ENCODE results near the gene BMI1.
"Not testable (repeated sequence)": the region's sequence is repeated elsewhere in the genome, so short reads cannot be mapped to it uniquely, and the experiment has no call there.

The BMI1 gene

GRCh38 chr10:22340329-22341189, 19.7 kb downstream of the BMI1 start:
- DNase-seq = peak; percentile 77 to 88

- no peak for DNase-seq
Measured at GRCh38 chr10:22341190-22341925, 20.5 kb downstream of the BMI1 start.

- no peak for DNase-seq
Measured at GRCh38 chr10:22341926-22342196, 21.0 kb downstream of the BMI1 start.

- no peak for DNase-seq
Measured at GRCh38 chr10:22342421-22342820, 21.5 kb downstream of the BMI1 start.

- no peak for DNase-seq
Measured at GRCh38 chr10:22343731-22344130, 22.8 kb downstream of the BMI1 start.

- no peak for DNase-seq
Measured at GRCh38 chr10:22344249-22344648, 23.4 kb downstream of the BMI1 start.

- no peak for DNase-seq
Measured at GRCh38 chr10:22344781-22345300, 23.9 kb downstream of the BMI1 start.

- peak; percentile 53 to 69 for DNase-seq
Measured at GRCh38 chr10:22345301-22346095, 24.6 kb downstream of the BMI1 start, which contains the start of gene SPAG6. Gene SPAG6 (plus strand): TSS chr10:22345496. CDS start chr10:22345612, 116 bp downstream.

GRCh38 chr10:22346096-22346661, 25.3 kb downstream of the BMI1 start:
- DNase-seq = no peak

- no peak for DNase-seq
Measured at GRCh38 chr10:22349755-22350154, 28.9 kb downstream of the BMI1 start.

GRCh38 chr10:22351131-22351703, 30.3 kb downstream of the BMI1 start:
- DNase-seq = no peak

- DNase-seq = no peak
Measured at GRCh38 chr10:22356324-22356873, 35.5 kb downstream of the BMI1 start.

GRCh38 chr10:22357770-22358169, 36.9 kb downstream of the BMI1 start:
- DNase-seq = not testable (repeated sequence)

- no peak for DNase-seq
Measured at GRCh38 chr10:22363305-22363704, 42.4 kb downstream of the BMI1 start.

- no peak for DNase-seq
Measured at GRCh38 chr10:22364407-22365140, 43.7 kb downstream of the BMI1 start.

GRCh38 chr10:22365233-22365632, 44.3 kb downstream of the BMI1 start:
- DNase-seq = peak; percentile 49 to 72

GRCh38 chr10:22365644-22366434, 44.9 kb downstream of the BMI1 start:
- DNase-seq = no peak

- no peak for DNase-seq
Measured at GRCh38 chr10:22366435-22366703, 45.5 kb downstream of the BMI1 start.

- no peak for DNase-seq
Measured at GRCh38 chr10:22366771-22367170, 45.9 kb downstream of the BMI1 start.

- no peak for DNase-seq
Measured at GRCh38 chr10:22367471-22367870, 46.6 kb downstream of the BMI1 start.

GRCh38 chr10:22368402-22368801, 47.5 kb downstream of the BMI1 start:
- no peak for DNase-seq
